HG03565 (cell line): ENCODE results near the gene FOXP3.
"Not testable (repeated sequence)": the region's sequence is repeated elsewhere in the genome, so short reads cannot be mapped to it uniquely, and the experiment has no call there.

Source experiments
- ATAC-seq: cut with Tn5 transposase; IDR thresholded peaks from one replicate; pipeline ENCODE4 v1.9.1; 2021; ENCODE audit warnings: mild to moderate bottlenecking, moderate library complexity; ENCODE audit not compliant: unreplicated experiment

Gene FOXP3, protein sequence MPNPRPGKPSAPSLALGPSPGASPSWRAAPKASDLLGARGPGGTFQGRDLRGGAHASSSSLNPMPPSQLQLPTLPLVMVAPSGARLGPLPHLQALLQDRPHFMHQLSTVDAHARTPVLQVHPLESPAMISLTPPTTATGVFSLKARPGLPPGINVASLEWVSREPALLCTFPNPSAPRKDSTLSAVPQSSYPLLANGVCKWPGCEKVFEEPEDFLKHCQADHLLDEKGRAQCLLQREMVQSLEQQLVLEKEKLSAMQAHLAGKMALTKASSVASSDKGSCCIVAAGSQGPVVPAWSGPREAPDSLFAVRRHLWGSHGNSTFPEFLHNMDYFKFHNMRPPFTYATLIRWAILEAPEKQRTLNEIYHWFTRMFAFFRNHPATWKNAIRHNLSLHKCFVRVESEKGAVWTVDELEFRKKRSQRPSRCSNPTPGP

DNA sequence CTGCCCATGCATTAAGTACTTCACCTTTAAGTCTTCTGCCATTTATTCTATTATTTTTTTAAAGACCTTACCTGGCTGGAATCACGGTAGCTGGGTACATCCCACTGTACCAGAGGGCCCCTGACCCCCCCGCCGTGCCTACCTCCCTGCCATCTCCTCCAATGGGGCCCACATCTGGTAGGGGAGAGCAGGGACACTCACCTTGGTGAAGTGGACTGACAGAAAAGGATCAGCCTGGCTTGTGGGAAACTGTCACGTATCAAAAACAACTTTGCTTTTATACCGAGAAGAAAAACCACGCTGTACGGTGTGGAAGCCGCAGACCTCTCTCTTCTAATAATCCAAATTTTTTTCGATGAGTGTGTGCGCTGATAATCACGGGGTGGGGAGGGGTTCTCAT, at the start of gene FOXP3:
FOXP3 (minus strand) TSS at position 251 of the 400 bp plus-strand sequence. CDS start 6,205 bp downstream, outside the sequence.
- no peak for ATAC-seq

DNA sequence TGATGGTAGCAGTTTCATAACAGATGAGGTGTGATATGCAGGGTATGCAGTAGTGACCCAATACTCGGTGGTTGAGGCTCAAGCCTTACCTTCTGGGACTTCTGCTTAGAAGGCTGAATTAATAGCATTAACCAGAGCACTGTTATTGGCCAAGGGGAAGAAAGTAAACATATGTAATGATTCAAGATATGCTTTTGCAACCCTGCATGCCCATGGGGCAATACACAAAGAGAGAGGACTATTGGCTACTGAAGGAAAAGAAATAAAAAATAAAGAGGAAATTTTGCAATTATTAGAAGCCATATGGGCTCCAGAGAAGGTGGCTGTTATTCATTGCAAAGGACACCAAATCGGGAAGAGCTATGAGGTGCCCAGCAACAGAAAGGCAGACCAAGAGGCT, 47.7 kb upstream of the FOXP3 start:
- no peak for ATAC-seq

DNA sequence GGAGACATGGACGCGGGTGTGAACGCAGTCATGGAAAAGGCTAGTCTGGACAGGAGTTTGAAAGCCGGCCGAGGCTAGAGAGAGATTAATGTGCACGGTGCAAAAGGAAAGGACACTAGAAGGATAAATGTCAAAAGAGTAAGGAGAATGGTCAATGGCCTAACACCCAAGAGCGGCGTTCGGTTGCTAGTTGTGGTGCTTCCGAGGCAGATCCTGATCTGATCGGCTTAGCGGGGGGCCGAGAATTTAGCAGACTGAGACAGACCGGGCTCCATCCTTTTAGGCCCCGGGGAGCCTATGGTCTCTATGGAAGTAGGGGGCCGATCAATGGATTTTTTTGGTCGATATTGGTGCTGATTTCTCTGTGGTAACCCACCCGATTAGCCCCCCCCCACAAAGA, 45.9 kb upstream of the FOXP3 start:
- ATAC-seq, result no peak

DNA sequence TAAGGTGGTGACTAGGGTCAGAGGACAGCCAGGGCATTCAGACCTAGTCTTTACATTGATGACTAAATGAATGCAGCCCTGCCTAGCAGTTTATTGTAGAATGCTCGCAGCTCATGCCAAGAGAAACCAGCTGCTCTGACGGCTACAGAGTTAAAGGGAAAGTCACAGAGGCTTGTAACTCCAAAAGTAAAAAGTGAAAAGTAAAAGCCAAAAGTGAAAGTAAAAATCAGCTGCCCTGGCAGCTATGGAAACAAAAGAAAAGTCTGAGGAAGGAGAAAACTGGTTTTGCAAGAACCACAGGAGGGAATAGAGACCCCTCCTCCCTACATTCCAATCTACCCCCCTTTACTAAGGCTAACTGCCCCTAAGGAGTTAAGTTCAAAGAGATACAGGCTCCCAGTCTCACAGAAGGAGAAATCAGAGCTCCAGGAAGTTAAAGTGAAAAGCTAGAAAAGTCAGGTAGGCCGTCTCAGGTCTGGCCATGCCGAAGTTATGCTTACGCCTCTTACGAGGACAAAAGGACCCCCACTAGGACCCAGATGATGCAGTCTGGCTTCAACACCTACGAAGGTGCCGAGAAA, 45.0 kb upstream of the FOXP3 start:
- ATAC-seq, result no peak

DNA sequence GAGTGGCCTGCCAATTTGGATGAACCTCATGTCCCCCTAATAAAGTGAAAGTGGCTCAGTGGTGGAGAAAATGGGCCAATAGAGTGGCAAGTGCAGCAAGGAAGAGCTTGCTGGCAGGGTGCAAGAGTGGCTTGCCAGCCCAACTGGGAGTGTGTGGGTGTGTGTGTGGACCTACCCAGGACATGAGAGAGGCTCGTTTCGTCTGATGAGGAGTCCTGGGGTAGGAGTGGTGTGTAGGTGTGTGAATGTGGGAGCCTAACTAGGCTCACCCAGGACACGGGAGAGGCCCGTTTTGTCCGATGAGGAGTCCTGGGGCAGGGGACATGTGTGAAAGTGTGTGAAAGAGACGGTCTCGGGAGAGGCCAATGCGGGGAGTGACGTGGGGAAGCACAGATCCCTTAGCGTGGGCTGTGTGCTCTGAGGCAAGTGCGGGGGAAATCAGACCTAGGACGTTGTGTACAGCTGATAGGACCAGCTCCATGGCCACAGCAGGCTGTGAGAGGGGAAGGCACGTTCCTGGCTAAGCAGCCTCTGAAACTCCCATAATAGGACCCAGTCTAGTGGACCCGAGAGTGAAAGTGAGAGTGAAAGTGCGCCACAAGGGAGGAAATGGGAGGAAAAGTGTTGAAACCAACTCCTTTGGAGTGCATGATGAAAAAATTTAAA, 44.2 kb upstream of the FOXP3 start:
- no peak for ATAC-seq

DNA sequence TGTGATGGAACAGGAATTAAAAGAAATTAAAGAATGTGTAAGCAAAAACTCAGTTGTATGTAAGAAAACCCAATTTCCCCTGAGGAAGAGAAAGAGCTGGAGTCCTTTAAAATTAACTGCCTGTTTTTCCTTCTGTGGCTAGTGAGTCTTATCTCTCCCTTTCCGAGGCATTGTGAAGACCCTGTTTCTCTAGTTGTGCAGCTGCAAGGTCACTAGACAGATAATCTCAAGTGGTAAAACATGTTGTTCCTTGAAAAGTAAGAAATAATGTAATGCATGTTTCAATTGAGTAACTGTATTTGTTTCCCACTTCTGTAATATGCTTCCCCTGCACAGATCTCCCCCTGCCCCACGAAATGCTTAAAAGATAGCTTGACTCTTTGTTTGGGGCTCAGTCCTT, 43.3 kb upstream of the FOXP3 start:
- ATAC-seq, result not testable (repeated sequence)

DNA sequence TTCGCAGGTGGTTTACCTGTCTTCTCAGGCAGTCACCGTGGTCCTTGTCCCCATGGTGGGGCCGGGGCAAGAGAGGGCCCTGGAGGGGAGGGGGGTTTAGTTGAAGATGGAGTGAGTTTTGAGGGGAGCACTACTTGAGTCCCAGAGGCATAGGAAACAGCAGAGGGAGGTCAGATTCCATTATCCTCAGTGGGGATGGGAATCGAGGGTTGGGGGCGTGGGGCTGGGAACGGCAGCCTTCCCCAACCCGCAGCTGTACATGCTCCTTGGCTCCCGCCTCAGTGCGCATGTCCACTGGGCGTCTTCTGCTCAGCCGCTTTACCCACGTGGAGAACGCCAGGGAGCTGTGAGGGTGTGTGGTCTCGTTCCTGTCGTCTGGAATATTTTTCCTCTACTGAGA, 38.8 kb upstream of the FOXP3 start, which contains the start of gene GAGE10:
GAGE10 (plus strand) TSS at position 301 of the 400 bp plus-strand sequence. CDS start 1,214 bp downstream, outside the sequence.
- no peak for ATAC-seq

DNA sequence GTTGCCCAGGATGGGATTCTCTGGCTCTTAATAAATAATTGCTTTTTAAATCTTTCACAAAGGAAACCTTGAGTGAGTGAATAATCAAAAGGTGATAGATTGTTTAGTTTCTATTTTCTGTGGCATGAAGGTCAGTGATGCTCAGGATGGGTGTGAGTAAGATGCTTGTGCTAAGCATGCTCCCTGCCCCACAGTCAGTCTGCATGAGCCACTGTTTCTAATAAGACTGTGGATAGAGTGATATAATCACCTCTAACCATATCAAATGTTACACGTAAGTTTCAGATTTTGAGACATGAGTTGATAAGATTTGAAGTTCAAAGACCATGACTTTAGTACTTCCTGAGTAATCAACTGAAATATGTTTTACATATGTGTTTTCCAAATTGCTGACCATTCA, 36.2 kb upstream of the FOXP3 start:
- no peak for ATAC-seq

DNA sequence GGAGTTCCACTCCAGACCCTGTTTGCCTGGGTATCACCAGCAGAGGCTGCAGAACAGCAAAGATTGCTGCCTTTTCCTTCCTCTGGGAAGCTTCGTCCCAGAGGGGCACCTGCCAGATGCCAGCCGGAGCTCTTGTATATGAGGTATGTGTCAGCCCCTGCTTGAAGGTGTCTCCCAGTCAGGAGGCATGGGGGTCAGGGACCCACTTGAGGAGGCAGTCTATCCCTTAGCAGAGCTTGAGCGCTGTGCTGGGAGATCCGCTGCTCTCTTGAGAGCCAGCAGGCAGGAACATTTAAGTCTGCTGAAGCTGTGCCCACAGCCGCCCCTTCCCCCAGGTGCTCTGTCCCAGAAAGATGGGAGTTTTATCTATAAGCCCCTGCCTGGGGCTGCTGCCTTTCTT, 34.8 kb upstream of the FOXP3 start:
- ATAC-seq, result not testable (repeated sequence)

DNA sequence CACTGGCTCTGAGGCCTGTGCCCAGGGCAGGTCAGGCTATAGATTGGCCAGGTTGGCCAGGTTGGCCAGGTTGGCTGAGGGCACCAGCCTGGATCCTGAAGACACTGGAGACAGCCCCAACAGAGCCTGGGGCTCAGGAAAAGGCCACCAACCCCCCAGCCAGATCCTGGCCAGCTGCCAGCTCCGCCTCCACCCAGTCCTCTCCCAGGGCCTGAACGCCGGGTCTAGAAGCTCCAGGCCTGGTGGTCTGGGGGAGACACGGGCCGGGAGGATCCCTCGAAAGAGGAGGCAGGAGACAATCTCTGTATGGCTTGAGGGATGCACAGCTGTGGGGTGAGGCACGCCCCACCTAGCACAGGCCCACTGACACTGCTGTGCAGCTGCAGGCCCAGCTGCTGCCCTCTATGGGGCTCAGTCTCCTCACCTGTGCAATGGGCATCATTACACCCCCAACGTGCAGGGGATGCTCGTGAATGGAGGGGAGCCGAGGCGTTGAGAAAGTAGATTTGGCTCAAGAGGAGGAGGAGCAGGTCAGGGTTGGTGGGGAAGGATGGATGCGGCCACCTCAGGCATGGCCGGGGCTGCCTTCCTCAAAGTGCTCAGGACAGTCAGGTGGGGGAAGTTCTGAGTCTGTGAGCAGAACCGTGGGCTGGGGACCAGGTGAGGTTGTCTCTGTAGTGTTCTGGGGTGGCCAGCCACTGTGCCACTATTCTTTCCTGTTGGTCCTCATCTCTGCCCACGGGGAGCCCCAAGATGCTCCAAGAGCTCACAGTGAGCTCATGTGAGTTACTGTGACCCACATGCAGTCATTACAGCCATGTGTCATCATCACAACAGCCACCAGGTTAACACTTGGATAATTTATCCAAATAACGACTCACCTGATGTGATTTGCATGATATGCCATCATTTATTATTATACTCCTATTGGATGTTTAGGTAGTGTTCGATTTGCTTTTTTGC, 28.2 kb upstream of the FOXP3 start:
- no peak for ATAC-seq

DNA sequence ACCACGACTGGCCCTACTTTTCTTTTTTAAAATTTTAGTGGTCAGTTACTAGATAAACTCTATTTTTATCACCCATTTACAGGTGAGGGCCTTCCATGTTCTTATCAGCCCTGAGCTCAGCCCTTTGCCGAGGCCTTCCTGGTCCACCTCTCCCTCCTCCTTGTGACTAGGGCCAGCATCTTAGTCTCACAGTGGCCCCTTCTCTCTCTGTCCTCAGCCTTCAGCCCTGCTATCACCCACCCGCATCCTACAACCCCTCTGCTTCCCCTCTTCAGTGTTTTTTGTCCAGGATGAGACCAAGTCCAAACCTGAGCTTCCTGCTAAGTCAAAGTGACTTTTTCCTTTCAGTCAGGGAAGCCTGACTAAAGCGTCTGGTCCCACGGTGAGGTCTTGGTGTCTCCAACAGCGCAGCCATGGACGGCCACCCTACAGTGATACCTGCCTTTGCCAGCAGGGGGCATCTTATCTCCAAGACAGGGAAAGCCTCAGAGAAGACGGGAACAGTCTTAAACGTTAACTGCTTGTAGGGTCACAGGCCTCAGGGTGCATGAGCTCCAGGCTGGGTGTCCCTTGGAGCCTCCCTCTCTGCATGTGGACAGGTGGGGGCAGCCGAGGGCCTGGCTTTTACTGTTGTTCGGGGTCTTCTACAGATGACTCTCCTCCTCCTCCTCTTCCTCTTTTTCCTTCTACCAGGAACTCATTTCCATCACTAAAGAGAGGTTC, 27.3 kb upstream of the FOXP3 start:
- no peak for ATAC-seq

DNA sequence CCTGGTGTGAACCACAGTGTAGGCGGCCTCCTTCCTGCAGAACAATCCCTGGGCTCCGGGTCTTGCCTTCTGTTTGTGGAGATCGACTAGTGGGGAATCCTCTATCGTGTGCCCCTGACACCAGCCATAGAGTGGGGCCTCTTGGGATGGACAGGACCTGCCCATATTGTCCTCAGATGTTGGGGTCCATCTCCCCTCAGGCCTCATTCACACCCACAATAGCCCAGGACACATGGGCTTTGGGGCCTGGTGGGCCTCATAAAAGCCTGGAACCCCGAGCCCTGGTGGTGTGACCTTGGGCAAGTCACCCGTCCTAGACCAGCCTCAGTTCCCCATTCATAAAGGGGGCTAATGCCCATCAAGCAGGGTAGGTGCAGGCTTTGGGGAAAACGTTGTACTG, 25.7 kb upstream of the FOXP3 start:
- no peak for ATAC-seq

DNA sequence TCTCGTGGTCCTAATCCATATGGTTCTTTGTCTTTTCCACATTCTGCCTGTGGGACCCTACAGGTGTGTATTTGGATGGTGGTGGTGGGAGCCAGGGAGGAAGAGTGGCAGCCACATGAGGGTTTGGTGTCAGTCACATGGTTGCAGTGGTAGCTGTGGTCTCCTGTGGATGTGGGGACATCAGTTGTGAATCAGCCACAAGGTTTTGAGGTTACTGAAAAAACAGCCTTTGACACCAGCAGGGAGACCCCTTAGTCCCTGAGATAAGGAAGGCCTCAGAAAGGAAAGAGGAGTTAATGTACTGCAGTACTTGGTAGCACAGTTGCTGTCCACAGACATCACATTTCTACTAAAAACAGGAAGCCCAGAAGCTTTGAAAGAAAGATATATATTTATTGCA, 23.2 kb upstream of the FOXP3 start:
- no peak for ATAC-seq

DNA sequence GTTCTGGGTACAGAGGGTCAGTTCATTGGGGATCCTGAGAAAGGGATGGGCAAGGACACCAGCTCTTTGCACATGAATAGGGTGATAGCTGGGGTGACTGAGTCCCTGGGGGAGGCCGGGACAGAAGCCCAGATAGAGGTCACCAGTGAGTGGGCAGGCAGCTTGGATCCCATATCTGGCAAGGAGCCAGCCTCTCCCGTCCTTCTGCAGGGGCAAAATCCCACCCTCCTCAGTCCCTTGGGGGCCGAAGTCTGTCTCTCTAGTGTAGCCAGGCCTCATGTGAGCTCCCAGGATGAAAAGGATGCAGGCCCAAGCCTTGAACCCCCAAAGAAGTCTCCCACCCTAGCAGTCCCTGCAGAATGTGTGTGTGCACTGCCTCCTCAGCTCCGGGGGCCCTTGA, 22.1 kb upstream of the FOXP3 start:
- ATAC-seq, result no peak

DNA sequence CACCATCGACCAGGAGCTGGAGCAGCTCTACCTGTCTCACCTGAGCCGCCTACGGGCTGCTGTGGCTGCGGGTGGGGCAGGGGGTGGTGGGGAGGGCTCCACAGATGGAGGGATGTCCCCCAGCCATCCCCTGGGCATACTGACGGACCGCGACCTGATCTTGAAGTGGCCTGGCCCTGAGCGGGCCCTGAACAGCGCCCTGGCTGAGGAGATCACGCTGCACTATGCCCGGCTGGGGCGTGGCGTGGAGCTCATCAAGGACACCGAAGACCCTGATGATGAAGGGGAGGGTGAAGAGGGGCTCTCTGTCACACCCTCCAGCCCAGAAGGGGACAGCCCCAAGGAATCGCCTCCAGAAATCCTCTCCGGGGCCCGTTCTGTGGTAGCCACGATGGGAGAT, 21.6 kb upstream of the FOXP3 start:
- no peak for ATAC-seq

DNA sequence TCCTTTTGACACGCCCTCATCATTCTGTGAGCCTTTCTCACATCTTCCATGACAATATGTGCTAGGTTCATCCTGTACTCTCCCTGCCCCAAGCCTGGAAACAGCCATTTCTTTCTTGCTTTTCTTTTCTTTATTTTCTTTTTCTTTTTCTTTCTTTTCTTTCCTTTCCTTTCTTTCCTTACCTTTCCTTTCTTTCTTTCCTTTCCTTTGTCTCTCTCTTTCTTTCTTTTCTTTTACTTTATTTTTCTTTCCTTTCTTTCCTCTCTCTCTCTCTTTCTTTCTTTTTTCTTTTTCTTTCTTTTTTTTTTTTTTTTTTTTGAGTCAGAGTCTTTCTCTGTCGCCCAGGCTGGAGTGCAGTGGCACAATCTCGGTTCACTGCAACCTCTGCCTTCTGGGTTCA, 19.7 kb upstream of the FOXP3 start:
- no peak for ATAC-seq

DNA sequence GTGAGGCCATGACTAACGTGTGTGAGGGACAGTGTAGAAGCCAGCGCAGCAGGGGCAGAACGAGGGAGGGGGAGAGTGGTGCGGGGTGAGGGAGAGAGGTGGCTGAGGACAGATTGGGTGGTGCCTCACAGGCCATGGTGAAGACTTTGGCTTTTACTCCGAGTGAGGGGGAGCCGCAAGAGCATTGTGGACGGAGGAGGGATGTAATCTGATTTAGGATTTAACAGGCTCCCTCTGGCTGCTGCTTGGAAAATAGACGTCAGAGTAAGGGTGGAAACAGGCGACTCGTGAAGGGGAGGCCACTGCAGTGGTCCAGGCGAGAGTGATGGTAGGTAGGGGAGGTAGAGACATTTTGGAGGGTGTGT, 18.1 kb upstream of the FOXP3 start:
- no peak for ATAC-seq

DNA sequence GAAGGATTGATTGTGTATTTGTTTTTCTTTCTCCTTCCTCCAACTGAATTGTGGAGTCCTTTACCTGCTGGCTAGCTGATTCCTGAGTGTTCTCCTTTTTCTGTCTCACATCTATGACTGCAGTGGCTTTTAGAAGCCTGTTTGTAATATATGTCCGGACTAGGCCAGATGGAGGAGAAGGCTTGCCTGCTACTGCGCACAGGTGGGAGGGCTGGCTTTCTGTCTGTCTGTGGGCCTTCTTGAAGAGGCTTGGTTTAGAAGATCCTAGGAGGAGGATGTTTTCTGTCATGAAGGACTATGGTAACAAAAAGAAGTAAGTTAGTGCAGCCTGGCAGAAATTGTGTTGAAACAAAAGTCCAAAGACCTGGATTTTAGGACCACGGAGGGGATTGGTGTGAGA, 13.6 kb upstream of the FOXP3 start:
- no peak for ATAC-seq

DNA sequence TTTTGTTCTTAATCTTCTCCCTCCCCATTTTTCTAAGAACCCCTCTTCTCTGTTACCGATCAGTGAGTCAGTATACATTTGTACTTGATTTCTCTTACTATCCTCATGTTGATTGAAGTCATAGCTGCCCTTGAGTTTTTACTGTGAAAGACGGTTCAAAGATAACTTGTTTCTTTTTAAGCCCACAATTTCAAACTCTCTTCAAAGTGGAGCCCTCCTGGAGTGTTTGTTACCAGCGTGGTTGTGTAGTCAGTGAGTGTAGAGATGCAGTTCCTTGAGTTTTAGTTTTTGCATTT, 13.0 kb upstream of the FOXP3 start:
- ATAC-seq, result no peak
